HS-5 (cell line): ENCODE measurements around the gene LCN1.
"Not testable (repeated sequence)": the region's sequence is repeated elsewhere in the genome, so short reads cannot be mapped to it uniquely, and the experiment has no call there.

ENCODE experiments used
- DNase-seq: peaks from one replicate; pipeline ENCODE4 v3.0.0-alpha.2; 2012; ENCODE audit warnings: low read depth

Gene LCN1

GRCh38 chr9:135504262-135505243 lies 16.7 kb upstream of the LCN1 start:
- no peak for DNase-seq

DNA sequence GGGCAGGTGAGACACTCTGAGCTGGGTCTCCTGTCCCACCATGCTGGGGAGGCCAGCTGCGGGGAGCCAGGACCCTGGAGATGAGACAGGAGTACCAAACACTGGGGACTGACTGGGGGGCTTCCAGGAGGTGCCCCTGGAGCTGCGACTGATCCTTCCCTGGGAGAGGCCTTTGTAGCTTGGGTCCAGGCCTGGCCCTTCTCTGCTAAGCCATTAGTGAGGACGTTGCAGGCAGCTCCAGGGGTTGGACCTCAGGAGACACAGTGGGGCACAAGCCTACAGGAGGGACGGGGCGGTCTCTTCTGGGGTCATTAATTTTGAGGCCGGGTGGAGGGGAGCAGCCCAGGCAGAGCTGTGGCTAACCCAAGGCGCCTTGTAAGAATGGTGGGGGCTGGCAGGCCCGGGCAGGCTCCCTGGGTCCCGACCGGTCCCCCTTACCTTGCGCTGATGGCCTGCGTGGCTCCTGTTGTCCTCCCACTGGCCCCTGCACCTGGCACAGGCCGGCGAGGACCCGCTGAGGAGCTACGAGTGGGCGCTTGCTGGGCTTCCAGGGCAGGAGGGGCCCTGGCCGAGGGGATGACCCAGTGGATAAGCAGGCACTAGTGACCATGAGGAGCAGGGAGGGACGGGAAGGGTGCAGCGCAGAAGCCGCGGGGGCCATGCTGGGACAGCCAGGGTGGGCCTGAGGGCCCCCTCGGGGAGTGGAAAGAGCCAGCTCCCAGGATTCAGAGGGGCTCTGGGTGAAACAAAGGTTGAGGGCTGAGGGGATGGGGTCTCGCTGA lies 15.6 kb upstream of the LCN1 start:
- DNase-seq: no peak

- no peak for DNase-seq
Measured at GRCh38 chr9:135506327-135507103, 14.7 kb upstream of the LCN1 start.

DNA sequence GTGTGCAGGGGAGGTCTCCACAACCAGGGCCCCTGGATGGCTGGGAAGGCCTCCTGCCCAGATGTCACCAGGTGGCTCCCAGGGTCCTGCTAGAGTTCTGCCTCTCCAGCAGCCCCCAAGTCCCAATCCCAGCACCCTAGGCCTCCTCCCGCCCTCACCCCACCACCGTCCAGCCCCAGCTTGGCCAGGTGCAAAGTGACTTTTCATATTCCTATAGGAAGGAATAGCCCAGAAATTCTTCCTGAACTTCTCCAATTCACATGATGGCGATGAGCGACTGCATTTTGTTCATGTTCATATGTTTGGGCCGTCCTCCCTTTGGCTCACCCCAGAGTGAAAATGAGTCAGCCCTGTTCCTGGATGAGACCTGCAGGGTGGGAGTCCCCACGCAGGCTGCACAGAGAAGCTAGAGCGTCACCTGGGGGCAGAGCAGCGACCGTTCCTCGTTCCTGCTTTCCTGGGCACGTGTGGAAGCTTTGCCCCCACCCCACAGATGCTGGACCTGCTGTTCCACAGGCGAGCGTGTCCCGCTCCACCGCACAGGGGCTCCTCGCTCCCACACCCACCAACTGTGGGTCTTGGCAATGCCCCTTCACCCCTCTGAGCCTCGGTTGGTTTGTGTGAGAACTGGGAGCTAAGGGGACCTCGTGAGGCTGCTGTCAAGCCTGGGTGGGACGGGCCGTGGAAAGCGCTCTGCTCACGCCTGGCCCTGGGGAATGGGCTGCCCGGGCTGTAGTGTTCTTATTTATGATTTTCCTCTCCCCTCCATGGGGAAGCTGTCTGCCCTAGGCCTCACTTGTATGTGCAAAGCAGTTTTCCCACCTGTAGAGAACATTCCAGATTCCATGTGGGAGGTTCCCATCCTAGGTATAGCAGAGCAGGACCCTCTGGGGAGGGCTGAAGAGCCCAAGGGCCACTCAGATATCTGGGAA lies 13.9 kb upstream of the LCN1 start:
- DNase-seq: no peak

GRCh38 chr9:135508211-135508820 lies 12.9 kb upstream of the LCN1 start:
- DNase-seq: no peak

DNA sequence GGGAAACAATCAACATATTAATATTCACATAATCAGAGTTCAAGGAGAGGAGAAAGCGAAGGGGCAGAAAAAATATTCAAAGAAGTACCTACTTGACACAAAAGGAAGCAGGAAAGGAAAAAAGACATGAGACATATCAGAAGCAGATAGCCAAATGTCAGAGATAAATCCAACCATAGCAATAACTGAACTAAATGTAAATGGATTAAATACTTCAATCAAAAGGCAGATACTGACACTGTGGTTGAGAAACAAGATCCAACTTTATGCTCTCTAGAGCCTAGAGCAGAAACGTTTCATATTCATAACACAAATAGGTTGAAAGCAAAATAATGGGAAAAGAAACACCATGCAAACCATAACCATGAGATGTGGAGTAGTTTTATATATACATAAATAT lies 11.8 kb upstream of the LCN1 start:
- DNase-seq: no peak

DNA sequence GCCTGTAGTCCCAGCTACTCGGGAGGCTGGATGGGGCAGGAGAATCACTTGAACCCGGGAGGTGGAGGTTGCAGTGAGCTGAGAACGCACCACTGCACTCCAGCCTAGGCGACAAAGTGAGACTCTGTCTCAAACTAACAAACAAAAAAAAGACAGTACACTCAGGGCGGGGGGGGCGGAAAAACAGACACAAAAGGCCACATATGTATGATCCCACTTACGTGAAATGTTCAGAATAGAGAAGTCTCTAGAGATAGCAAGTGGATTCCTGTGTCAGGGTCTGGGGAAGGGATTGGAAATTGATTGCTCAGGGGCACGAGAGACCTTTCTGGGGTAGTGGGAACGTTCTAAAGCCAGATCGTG lies 9.0 kb upstream of the LCN1 start:
- no peak for DNase-seq

- no peak for DNase-seq
Measured at GRCh38 chr9:135512904-135513303, 8.3 kb upstream of the LCN1 start.

- DNase-seq: no peak
Measured at GRCh38 chr9:135513351-135513846, 7.8 kb upstream of the LCN1 start.

GRCh38 chr9:135513906-135514305 lies 7.3 kb upstream of the LCN1 start:
- DNase-seq: not testable (repeated sequence)

- DNase-seq: no peak
Measured at GRCh38 chr9:135514342-135515082, 6.7 kb upstream of the LCN1 start.

- no peak for DNase-seq
Measured at GRCh38 chr9:135515083-135515951, 5.9 kb upstream of the LCN1 start.

DNA sequence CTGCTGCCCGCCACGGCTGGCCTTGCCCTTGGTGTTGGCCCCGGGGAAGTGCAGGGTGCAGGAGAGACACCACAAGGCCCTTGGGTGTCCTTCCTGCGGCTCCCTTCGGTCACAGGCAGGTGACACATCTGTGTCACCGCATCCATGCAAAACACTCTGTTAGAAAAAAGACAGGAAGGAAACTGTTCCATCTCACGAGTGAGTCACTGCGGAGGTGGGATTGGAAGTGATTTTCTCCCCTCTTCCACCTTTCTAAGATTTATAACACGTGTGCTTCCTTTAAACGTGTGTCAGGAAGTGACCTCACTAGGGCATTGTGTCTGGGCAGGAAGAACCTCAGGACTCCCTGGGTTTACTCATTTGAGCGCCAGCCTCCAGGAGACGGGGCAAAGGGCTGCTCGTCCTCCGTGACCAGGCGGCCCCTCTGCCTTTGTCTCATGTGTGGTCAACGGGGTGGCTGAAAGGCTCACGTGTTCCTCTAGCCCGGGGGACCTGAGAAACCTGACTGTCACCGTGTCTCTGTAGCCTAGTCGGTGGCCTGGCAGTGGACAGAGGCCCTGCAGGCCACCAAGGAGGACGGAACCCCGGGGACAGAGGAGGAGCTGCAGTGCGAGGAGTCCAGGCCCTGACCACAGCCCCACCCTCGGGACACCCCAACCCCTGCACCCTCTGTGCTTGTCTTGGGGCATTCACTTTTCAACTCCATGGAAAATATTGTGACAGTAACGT lies 4.9 kb upstream of the LCN1 start:
- no peak for DNase-seq

- DNase-seq: no peak
Measured at GRCh38 chr9:135517407-135517822, 3.8 kb upstream of the LCN1 start.

DNA sequence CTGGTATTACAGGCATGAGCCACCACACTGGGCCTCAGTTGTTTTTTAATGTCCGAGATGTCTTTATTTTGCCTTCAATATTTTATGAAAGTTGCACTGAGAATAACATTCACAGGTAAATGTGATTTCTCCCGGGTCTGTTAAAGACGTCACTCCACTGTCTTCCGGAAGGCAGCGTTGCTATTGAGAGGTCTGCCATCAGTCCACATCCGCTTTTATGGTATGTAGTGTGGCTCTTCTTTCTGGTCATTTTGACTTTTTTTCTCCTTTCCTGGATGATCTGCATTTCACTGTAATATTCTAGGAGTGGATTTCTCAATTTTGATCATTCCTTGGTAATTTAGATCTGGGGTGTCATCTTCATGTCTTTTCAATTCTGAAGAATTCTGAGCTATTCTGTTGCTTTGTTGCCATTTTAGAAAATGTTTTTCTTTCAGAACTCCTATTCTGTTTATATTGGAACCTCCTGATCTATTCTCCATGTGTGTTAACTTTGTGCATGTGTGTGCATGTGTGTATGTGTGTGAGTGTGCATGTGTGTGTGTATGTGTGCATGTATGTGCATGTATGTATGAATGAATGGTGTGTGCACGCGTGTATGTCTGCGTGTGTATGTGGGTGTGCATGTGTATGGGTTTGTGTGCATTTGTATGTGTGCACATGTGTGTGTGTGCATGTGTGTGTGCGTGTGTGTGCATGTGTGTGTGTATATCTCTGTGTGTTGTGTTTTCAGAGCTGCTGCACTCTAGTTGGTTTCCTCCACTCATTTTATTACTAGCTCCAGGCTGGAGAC lies 1.9 kb upstream of the LCN1 start:
- DNase-seq: no peak

GRCh38 chr9:135521608-135522095 lies 412 bp downstream of the LCN1 start:
- no peak for DNase-seq
